ENCODE measurements around the gene SLC28A3. TPM values are rescaled to one million over a fixed set of nuclear protein-coding genes. Genes with fewer than 3 reads are reported as not detected.

Gene SLC28A3
- total and polyA plus RNA-seq, 2 of the 8 experiments (the other 6 are each of a cell fraction or from before 2014, with no cell fraction given), result 0.02 TPM; not detected in 1

GRCh38 chr9:84381508-84381907 is 41.0 kb upstream of the SLC28A3 start (continued):
- TF ChIP-seq CHD7 (IDR thresholded peaks at IDR 0.05; ENCODE audit: insufficient replicate concordance, low read length), result no peak
- TF ChIP-seq KDM1A (IDR thresholded peaks at IDR 0.05; ENCODE audit: borderline replicate concordance, low read length), result no peak
- no peak for TF ChIP-seq TCF12 (IDR thresholded peaks at IDR 0.05; ENCODE audit: low read depth, low read length)
- TF ChIP-seq PHF8 (conservative IDR thresholded peaks at IDR 0.05; ENCODE audit: low read depth, low read length), result no peak
- TF ChIP-seq JUN (IDR thresholded peaks at IDR 0.05; ENCODE audit: low read depth, low read length), result no peak
- TF ChIP-seq SIN3A (conservative IDR thresholded peaks at IDR 0.05 in 1 of 2, IDR thresholded peaks at IDR 0.05 in 1 of 2; ENCODE audit: low read depth in 1 of 2, low read length in 2 of 2), result no peak
- no peak for TF ChIP-seq GTF2F1 (IDR thresholded peaks at IDR 0.05; ENCODE audit: borderline replicate concordance, low read depth, low read length)
